K562 (cell line): ENCODE data around the gene HEMGN. TPM values are rescaled to one million over a fixed set of nuclear protein-coding genes. Genes with fewer than 3 reads are reported as not detected.

Experiments used
- CEBPG ChIP-seq, 3 experiments: fragments of 200-800 bp in 1 of 3; sonication (Bioruptor generic) in 1 of 3; sonication (generic) in 1 of 3; formaldehyde crosslinking in 1 of 3; IDR thresholded peaks in 2 of 3; conservative IDR thresholded peaks in 1 of 3; 2 replicates each; pipeline versions ENCODE4 v1.6.1 to v1.8.0; 2016 to 2022; ENCODE audit warnings: missing compliant biosample characterization in 2 of 3, missing genetic modification characterization in 2 of 3, mild to moderate bottlenecking in 1 of 3, missing genetic modification reagents in 1 of 3
- CHCHD3 ChIP-seq: fragments of 250-450 bp; sonication (Bioruptor Pico); IDR thresholded peaks from 2 replicates; pipeline ENCODE4 v2.1.2; 2022; ENCODE audit warnings: mild to moderate bottlenecking
- CSDE1 ChIP-seq, 2 experiments: fragments of 450-650 bp; IDR thresholded peaks; 2 replicates each; pipeline ENCODE4 v1.6.1; 2016; ENCODE audit warnings: mild to moderate bottlenecking in 1 of 2
- DDX20 ChIP-seq: fragments of 450-650 bp; IDR thresholded peaks from 2 replicates; pipeline ENCODE4 v1.6.1; 2016; ENCODE audit warnings: missing genetic modification characterization, low read depth, mild to moderate bottlenecking, missing compliant biosample characterization, moderate library complexity
- DMBX1 ChIP-seq: fragments of 250-450 bp; sonication (Bioruptor Pico); IDR thresholded peaks from 2 replicates; pipeline ENCODE4 v1.8.0; 2022; ENCODE audit warnings: inconsistent platforms, mild to moderate bottlenecking, moderate library complexity, borderline replicate concordance
- DPF2 ChIP-seq: fragments of 450-650 bp; IDR thresholded peaks from 2 replicates; pipeline ENCODE4 v1.6.1; 2016
- EP300 ChIP-seq: IDR thresholded peaks from 2 replicates; pipeline ENCODE4 v1.6.1; 2012; ENCODE audit warnings: low read length, improper control_type of control experiment
- KLF6 ChIP-seq: fragments of 250-450 bp; sonication (Bioruptor Pico); IDR thresholded peaks from 2 replicates; pipeline ENCODE4 v1.4.0; 2020; ENCODE audit warnings: mild to moderate bottlenecking, moderate library complexity, borderline replicate concordance
- MTA1 ChIP-seq: fragments of 450-650 bp; IDR thresholded peaks from 2 replicates; pipeline ENCODE4 v1.6.1; 2017; ENCODE audit warnings: borderline replicate concordance
- PRPF4 ChIP-seq: fragments of 200-400 bp; formaldehyde crosslinking; IDR thresholded peaks from one replicate; pipeline ENCODE4 v1.6.1; 2017; ENCODE audit warnings: low read length, low read depth, mild to moderate bottlenecking; ENCODE audit not compliant: insufficient read depth, poor library complexity, severe bottlenecking
- RCOR1 ChIP-seq, 2 experiments: IDR thresholded peaks; 2 replicates each; pipeline ENCODE4 v1.6.1; 2012; ENCODE audit warnings: low read depth in 2 of 2, low read length in 2 of 2, borderline replicate concordance in 1 of 2, improper control_type of control experiment in 1 of 2
- SMARCB1 ChIP-seq: IDR thresholded peaks from 2 replicates; pipeline ENCODE4 v1.6.1; 2011; ENCODE audit warnings: improper control_type of control experiment, low read depth; ENCODE audit not compliant: insufficient read length
- TRIM28 ChIP-seq: fragments of 450-650 bp; IDR thresholded peaks from 2 replicates; pipeline ENCODE4 v1.6.1; 2017
- ZBTB17 ChIP-seq: fragments of 450-650 bp; formaldehyde crosslinking; IDR thresholded peaks from 2 replicates; pipeline ENCODE4 v1.4.0; 2020; ENCODE audit warnings: mild to moderate bottlenecking
- ZNF197 ChIP-seq: fragments of 200-800 bp; sonication (Bioruptor generic); IDR thresholded peaks from 2 replicates; pipeline ENCODE4 v1.6.1; 2016; ENCODE audit warnings: low read depth, missing genetic modification characterization, missing compliant biosample characterization
- ZNF699 ChIP-seq: fragments of 250-450 bp; sonication (Bioruptor Pico); IDR thresholded peaks from 2 replicates; pipeline ENCODE4 v1.8.0; 2021; ENCODE audit warnings: mild to moderate bottlenecking, moderate library complexity; ENCODE audit not compliant: insufficient replicate concordance
- polyA plus RNA-seq, 8 experiments: library from polyadenylated mRNA; depleted of rRNA in 4 of 8; stranded (reverse) in 5 of 8; unstranded in 3 of 8; fragments of >200 nt; fragmentation: Nextera tagmentation in 2 of 8; fragmentation: Illumina TruSeq in 1 of 8; extraction: Ambion mirVana in 2 of 8; extraction: Trizol in 1 of 8; gene quantifications; 2 replicates each; pipeline versions ENCODE4 v1.2.1 to v1.2.3, GENCODE V29; 2011 to 2014; ENCODE audit warnings: inconsistent platforms in 1 of 8, missing spikeins in 1 of 8
- total RNA-seq, 7 experiments: library from RNA; depleted of rRNA in 6 of 7; stranded (reverse); fragments of >200 nt in 6 of 7; fragmentation: Illumina TruSeq in 2 of 7; extraction: Trizol in 2 of 7; gene quantifications; 2 replicates each; pipeline versions ENCODE4 v1.2.1 to v1.2.3, GENCODE V29; 2011 to 2021; ENCODE audit warnings: low replicate concordance in 1 of 7
- TF ChIP-seq, protein P1 (sequence below): fragments of 200-800 bp; sonication (Bioruptor generic); IDR thresholded peaks from 2 replicates; pipeline ENCODE4 v1.6.1; 2017; ENCODE audit warnings: missing genetic modification characterization, missing compliant biosample characterization
- TF ChIP-seq, protein P2 (sequence below): fragments of 250-450 bp; sonication (Bioruptor Pico); IDR thresholded peaks from 2 replicates; pipeline ENCODE4 v1.4.0; 2020; ENCODE audit warnings: mild to moderate bottlenecking, moderate library complexity, borderline replicate concordance
- TF ChIP-seq, protein P3 (sequence below): fragments of 450-650 bp; IDR thresholded peaks from 2 replicates; pipeline ENCODE4 v1.6.1; 2016; ENCODE audit warnings: mild to moderate bottlenecking
- TF ChIP-seq, protein P4 (sequence below): fragments of 450-650 bp; IDR thresholded peaks from 2 replicates; pipeline ENCODE4 v1.6.1; 2016; ENCODE audit warnings: missing biosample characterization, missing genetic modification characterization

The HEMGN gene
- total and polyA plus RNA-seq, 9 of the 15 experiments (the other 6 are each of a cell fraction or from before 2014, with no cell fraction given) = 56.3 to 258 (median 137) TPM

DNA sequence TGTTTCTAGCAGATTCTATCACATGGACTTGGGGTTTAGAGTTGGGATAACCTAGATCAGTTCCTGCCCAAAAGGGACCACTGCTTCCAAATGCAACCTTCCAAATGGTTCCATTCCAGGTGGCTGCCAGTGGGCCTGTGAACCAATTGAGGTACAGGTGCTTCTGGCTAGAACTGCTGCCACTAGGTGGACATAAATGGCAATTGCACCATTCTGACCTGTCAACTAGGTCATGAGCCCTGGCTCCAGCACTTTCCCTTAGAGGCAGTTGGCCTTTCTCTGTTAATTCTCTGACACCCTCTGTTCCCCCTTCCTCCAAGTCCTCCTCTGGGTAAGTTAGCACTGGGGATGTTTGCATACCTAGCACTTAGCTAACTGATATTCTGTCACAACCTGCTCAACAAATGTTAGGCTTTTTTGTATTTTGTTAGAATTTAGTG is 16.6 kb upstream of the HEMGN start (continued):
- TF ChIP-seq DMBX1 (peak; percentile 81), RCOR1 (IDR thresholded peaks at IDR 0.05; ENCODE audit: borderline replicate concordance in 1 of 2, low read depth in 2 of 2, low read length in 2 of 2) (peak in 1 of 2 experiments; percentile 56; a peak in 1 of 4 replicates), ZBTB17 (CRISPR knock-in tag) (no peak), DPF2 (peak; percentile 41; the same call in 1 of the 2 replicates), PRPF4 (no peak), EP300 (peak; percentile 28), SMARCB1 (no peak), DDX20 (tag) (no peak), CHCHD3 (CRISPR knock-in tag) (no peak), ZNF197 (CRISPR knock-in tag) (0 out of 2 replicates have a peak, but pooled peaks have one; percentile 43), ZNF699 (CRISPR knock-in tag) (no peak), CSDE1 (IDR thresholded peaks at IDR 0.05) (no peak), MTA1 (no peak), TRIM28 (no peak), KLF6 (CRISPR knock-in tag) (no peak), CEBPG (CRISPR knock-in tag; IDR thresholded peaks at IDR 0.05) (peak; percentile 59; the same call in 1 of the 2 replicates), CEBPG (tag; conservative IDR thresholded peaks at IDR 0.05 in 1 of 2, IDR thresholded peaks at IDR 0.05 in 1 of 2) (peak in 1 of 2 experiments; percentile 32; a peak in 1 of 4 replicates)
- TF ChIP-seq, protein P1, sequence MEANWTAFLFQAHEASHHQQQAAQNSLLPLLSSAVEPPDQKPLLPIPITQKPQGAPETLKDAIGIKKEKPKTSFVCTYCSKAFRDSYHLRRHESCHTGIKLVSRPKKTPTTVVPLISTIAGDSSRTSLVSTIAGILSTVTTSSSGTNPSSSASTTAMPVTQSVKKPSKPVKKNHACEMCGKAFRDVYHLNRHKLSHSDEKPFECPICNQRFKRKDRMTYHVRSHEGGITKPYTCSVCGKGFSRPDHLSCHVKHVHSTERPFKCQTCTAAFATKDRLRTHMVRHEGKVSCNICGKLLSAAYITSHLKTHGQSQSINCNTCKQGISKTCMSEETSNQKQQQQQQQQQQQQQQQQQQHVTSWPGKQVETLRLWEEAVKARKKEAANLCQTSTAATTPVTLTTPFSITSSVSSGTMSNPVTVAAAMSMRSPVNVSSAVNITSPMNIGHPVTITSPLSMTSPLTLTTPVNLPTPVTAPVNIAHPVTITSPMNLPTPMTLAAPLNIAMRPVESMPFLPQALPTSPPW (CRISPR knock-in tag) = no peak
- TF ChIP-seq, protein P2, sequence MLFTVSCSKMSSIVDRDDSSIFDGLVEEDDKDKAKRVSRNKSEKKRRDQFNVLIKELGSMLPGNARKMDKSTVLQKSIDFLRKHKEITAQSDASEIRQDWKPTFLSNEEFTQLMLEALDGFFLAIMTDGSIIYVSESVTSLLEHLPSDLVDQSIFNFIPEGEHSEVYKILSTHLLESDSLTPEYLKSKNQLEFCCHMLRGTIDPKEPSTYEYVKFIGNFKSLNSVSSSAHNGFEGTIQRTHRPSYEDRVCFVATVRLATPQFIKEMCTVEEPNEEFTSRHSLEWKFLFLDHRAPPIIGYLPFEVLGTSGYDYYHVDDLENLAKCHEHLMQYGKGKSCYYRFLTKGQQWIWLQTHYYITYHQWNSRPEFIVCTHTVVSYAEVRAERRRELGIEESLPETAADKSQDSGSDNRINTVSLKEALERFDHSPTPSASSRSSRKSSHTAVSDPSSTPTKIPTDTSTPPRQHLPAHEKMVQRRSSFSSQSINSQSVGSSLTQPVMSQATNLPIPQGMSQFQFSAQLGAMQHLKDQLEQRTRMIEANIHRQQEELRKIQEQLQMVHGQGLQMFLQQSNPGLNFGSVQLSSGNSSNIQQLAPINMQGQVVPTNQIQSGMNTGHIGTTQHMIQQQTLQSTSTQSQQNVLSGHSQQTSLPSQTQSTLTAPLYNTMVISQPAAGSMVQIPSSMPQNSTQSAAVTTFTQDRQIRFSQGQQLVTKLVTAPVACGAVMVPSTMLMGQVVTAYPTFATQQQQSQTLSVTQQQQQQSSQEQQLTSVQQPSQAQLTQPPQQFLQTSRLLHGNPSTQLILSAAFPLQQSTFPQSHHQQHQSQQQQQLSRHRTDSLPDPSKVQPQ = no peak
- TF ChIP-seq, protein P3, sequence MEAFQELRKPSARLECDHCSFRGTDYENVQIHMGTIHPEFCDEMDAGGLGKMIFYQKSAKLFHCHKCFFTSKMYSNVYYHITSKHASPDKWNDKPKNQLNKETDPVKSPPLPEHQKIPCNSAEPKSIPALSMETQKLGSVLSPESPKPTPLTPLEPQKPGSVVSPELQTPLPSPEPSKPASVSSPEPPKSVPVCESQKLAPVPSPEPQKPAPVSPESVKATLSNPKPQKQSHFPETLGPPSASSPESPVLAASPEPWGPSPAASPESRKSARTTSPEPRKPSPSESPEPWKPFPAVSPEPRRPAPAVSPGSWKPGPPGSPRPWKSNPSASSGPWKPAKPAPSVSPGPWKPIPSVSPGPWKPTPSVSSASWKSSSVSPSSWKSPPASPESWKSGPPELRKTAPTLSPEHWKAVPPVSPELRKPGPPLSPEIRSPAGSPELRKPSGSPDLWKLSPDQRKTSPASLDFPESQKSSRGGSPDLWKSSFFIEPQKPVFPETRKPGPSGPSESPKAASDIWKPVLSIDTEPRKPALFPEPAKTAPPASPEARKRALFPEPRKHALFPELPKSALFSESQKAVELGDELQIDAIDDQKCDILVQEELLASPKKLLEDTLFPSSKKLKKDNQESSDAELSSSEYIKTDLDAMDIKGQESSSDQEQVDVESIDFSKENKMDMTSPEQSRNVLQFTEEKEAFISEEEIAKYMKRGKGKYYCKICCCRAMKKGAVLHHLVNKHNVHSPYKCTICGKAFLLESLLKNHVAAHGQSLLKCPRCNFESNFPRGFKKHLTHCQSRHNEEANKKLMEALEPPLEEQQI = peak; percentile 44; the same call in 1 of the 2 replicates
- TF ChIP-seq, protein P4, sequence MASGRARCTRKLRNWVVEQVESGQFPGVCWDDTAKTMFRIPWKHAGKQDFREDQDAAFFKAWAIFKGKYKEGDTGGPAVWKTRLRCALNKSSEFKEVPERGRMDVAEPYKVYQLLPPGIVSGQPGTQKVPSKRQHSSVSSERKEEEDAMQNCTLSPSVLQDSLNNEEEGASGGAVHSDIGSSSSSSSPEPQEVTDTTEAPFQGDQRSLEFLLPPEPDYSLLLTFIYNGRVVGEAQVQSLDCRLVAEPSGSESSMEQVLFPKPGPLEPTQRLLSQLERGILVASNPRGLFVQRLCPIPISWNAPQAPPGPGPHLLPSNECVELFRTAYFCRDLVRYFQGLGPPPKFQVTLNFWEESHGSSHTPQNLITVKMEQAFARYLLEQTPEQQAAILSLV (tag) = no peak
